Keratinocyte (primary cell): ENCODE data around the gene RFX7. TPM values are rescaled to one million over a fixed set of nuclear protein-coding genes. Genes with fewer than 3 reads are reported as not detected.

Experiments
- DNase-seq: peaks from one replicate; pipeline ENCODE4 v3.0.0-alpha.2; 2011; ENCODE audit warnings: low read depth, missing footprints, low spot score
- FAIRE-seq: peaks from 2 replicates; lab custom pipeline; 2011; peaks lifted over from hg19 to GRCh38; lab: Jason Lieb, UNC
- H2AFZ ChIP-seq: 2 replicates; pipeline ENCODE4 v1.6.0; 2012; ENCODE audit warnings: low read length, control low read depth, inconsistent platforms; ENCODE audit not compliant: control insufficient read depth
- H3K27ac ChIP-seq: 2 replicates; pipeline ENCODE4 v1.5.1; 2011; ENCODE audit warnings: low read length; ENCODE audit not compliant: control insufficient read depth, insufficient read depth
- H3K27me3 ChIP-seq: 3 replicates; pipeline ENCODE4 v1.6.0; 2011; ENCODE audit warnings: low read length; ENCODE audit not compliant: control insufficient read depth, insufficient read depth; ENCODE audit errors: extremely low read depth
- H3K36me3 ChIP-seq, 2 experiments: 2 replicates in 1 of 2; 3 replicates in 1 of 2; pipeline ENCODE4 v1.5.1; 2011; ENCODE audit warnings: low read length in 2 of 2, mild to moderate bottlenecking in 1 of 2; ENCODE audit not compliant: control insufficient read depth in 2 of 2, insufficient read depth in 2 of 2; ENCODE audit errors: extremely low read depth in 1 of 2
- H3K4me1 ChIP-seq: 3 replicates; pipeline ENCODE4 v1.5.1; 2011; ENCODE audit warnings: low read length; ENCODE audit not compliant: control insufficient read depth, insufficient read depth; ENCODE audit errors: extremely low read depth
- H3K4me2 ChIP-seq: 3 replicates; pipeline ENCODE4 v1.6.0; 2011; ENCODE audit warnings: low read depth, low read length; ENCODE audit not compliant: control insufficient read depth, insufficient read depth; ENCODE audit errors: extremely low read depth
- H3K4me3 ChIP-seq, 3 experiments: fragments of 200-600 bp in 1 of 3; sonication (generic) in 1 of 3; 2 replicates in 2 of 3; 3 replicates in 1 of 3; pipeline ENCODE4 v1.5.1; 2011 to 2016; ENCODE audit warnings: low read length in 3 of 3, mild to moderate bottlenecking in 3 of 3, control low read depth in 2 of 3, inconsistent platforms in 1 of 3, low read depth in 1 of 3, mixed read lengths in 1 of 3, mixed run types in 1 of 3, moderate library complexity in 1 of 3; ENCODE audit not compliant: control insufficient read depth in 2 of 3, insufficient read depth in 2 of 3; ENCODE audit errors: extremely low read depth in 1 of 3
- H3K79me2 ChIP-seq: 2 replicates; pipeline ENCODE4 v1.6.0; 2012; ENCODE audit warnings: low read length; ENCODE audit not compliant: control insufficient read depth, insufficient read depth
- H3K9ac ChIP-seq: 3 replicates; pipeline ENCODE4 v1.6.0; 2011; ENCODE audit warnings: low read length; ENCODE audit not compliant: control insufficient read depth, insufficient read depth; ENCODE audit errors: extremely low read depth
- H3K9me1 ChIP-seq: 3 replicates; pipeline ENCODE4 v1.6.0; 2011; ENCODE audit warnings: low read length; ENCODE audit not compliant: control insufficient read depth, insufficient read depth; ENCODE audit errors: extremely low read depth
- H3K9me3 ChIP-seq: 2 replicates; pipeline ENCODE4 v1.5.1; 2012; ENCODE audit warnings: low read depth, low read length; ENCODE audit not compliant: control insufficient read depth
- H4K20me1 ChIP-seq: 3 replicates; pipeline ENCODE4 v1.6.0; 2011; ENCODE audit warnings: low read length; ENCODE audit not compliant: control insufficient read depth, insufficient read depth; ENCODE audit errors: extremely low read depth
- CTCF ChIP-seq, 3 experiments: IDR thresholded peaks in 1 of 3; conservative IDR thresholded peaks in 1 of 3; optimal IDR thresholded peaks in 1 of 3; 2 replicates in 2 of 3; 3 replicates in 1 of 3; pipeline versions ENCODE3 to v1.5.1; 2011; ENCODE audit warnings: low read length in 3 of 3, mild to moderate bottlenecking in 3 of 3, moderate library complexity in 2 of 3, control low read depth in 1 of 3, inconsistent platforms in 1 of 3; ENCODE audit not compliant: insufficient read depth in 2 of 3; ENCODE audit errors: extremely low read depth in 1 of 3
- EZH2 ChIP-seq: IDR thresholded peaks from one replicate; pipeline ENCODE4 v1.6.1; 2012; ENCODE audit warnings: inconsistent platforms, mild to moderate bottlenecking, low read length, moderate library complexity
- dilution Hi-C: fragments of 300-500 bp; cut with MboI; formaldehyde crosslinking; loops from one replicate; pipeline ENCODE4 v1.7.0; 2020; ENCODE audit warnings: low sequenced_read_pairs; ENCODE audit not compliant: extremely low pct_ligation_motif_present
- polyA plus RNA-seq, 5 experiments: library from polyadenylated mRNA; depleted of rRNA in 3 of 5; stranded (reverse) in 3 of 5; stranded (forward) in 1 of 5; unstranded in 1 of 5; fragments of >200 nt; gene quantifications; 1 replicate in 1 of 5; 2 replicates in 3 of 5; 3 replicates in 1 of 5; pipeline versions ENCODE4 v1.2.1 to v1.2.3, GENCODE V29; 2011 to 2012; ENCODE audit warnings: missing spikeins in 2 of 5, low read depth in 1 of 5, low replicate concordance in 1 of 5

Gene RFX7
- polyA plus RNA-seq, 1 donor (not counting 4 experiments of a cell fraction or from before 2014, with no cell fraction given): 16.3 TPM

- H3K9me3 ChIP-seq: no peaks in the 10 kb centered on the region
- no peaks in the 10 kb centered on the region for H4K20me1 ChIP-seq
- DNase-seq: no peak
- H3K4me3 ChIP-seq: no peak overlapping the region
- no peak for TF ChIP-seq EZH2
- no peak for TF ChIP-seq CTCF (optimal IDR thresholded peaks at IDR 0.05 in 1 of 3, IDR thresholded peaks at IDR 0.05 in 1 of 3, conservative IDR thresholded peaks at IDR 0.05 in 1 of 3; ENCODE audit: extremely low read depth in 1 of 3, insufficient read depth in 2 of 3, low read length in 3 of 3)
- dilution Hi-C loops: no loop called here
- H3K9ac ChIP-seq: no peak overlapping the region
- H3K9me1 ChIP-seq: no peaks in the 10 kb centered on the region
- H3K36me3 ChIP-seq: no peaks in the 10 kb centered on the region
- H3K4me2 ChIP-seq: no peak overlapping the region
- H3K27me3 ChIP-seq: no peaks in the 10 kb centered on the region
- H3K4me1 ChIP-seq: no peaks in the 10 kb centered on the region
- H2AFZ ChIP-seq: no peak overlapping the region
- no peak overlapping the region for H3K27ac ChIP-seq
- no peak for FAIRE-seq
- H3K79me2 ChIP-seq: no peaks in the 10 kb centered on the region
Observed at GRCh38 chr15:56076640-56077039, 167.0 kb downstream of the RFX7 start.

GRCh38 chr15:56074481-56075265 is 169.0 kb downstream of the RFX7 start:
- Histone ChIP-seq H3K4me1 (no peaks in the 10 kb centered on the region), H3K9me1 (no peaks in the 10 kb centered on the region), H3K27ac (no peak overlapping the region), H4K20me1 (no peaks in the 10 kb centered on the region), H3K4me2 (no peak overlapping the region), H3K79me2 (no peaks in the 10 kb centered on the region), H3K4me3 (no peak overlapping the region), H2AFZ (no peak overlapping the region), H3K36me3 (no peaks in the 10 kb centered on the region), H3K9ac (no peak overlapping the region), H3K27me3 (no peaks in the 10 kb centered on the region), H3K9me3 (no peaks in the 10 kb centered on the region)
- TF ChIP-seq CTCF (optimal IDR thresholded peaks at IDR 0.05 in 1 of 3, IDR thresholded peaks at IDR 0.05 in 1 of 3, conservative IDR thresholded peaks at IDR 0.05 in 1 of 3; ENCODE audit: extremely low read depth in 1 of 3, insufficient read depth in 2 of 3, low read length in 3 of 3): no peak
- TF ChIP-seq EZH2: no peak
- dilution Hi-C loops: no loop called here
- DNase-seq: no peak
- no peak for FAIRE-seq
